WERI-Rb-1 (cell line): ENCODE results near the gene RTN4.

Experiments used
- DNase-seq: peaks from one replicate; pipeline ENCODE4 v3.0.0-alpha.2; 2020
- H3K27ac ChIP-seq: fragments of 250-450 bp; sonication (Bioruptor Pico); 2 replicates; pipeline ENCODE4 v1.5.1; 2020; ENCODE audit warnings: mild to moderate bottlenecking, moderate library complexity
- H3K27me3 ChIP-seq: fragments of 250-450 bp; sonication (Bioruptor Pico); 2 replicates; pipeline ENCODE4 v1.5.1; 2021; ENCODE audit warnings: mild to moderate bottlenecking, low read depth, moderate library complexity; ENCODE audit not compliant: insufficient read depth, severe bottlenecking
- H3K36me3 ChIP-seq: fragments of 250-450 bp; sonication (Bioruptor Pico); 2 replicates; pipeline ENCODE4 v1.5.1; 2020; ENCODE audit warnings: mild to moderate bottlenecking, moderate library complexity
- H3K4me3 ChIP-seq: 2 replicates; pipeline ENCODE4 v1.5.1; 2011; ENCODE audit warnings: low read depth, mild to moderate bottlenecking, control low read depth, low read length
- H3K9me3 ChIP-seq: fragments of 250-450 bp; sonication (Bioruptor Pico); 2 replicates; pipeline ENCODE4 v1.5.1; 2021; ENCODE audit warnings: mild to moderate bottlenecking, moderate library complexity; ENCODE audit not compliant: severe bottlenecking
- CTCF ChIP-seq: IDR thresholded peaks from 2 replicates; pipeline ENCODE4 v1.5.1; 2011; ENCODE audit warnings: low read depth, mild to moderate bottlenecking, control low read depth, inconsistent platforms, low read length

The RTN4 gene

DNA sequence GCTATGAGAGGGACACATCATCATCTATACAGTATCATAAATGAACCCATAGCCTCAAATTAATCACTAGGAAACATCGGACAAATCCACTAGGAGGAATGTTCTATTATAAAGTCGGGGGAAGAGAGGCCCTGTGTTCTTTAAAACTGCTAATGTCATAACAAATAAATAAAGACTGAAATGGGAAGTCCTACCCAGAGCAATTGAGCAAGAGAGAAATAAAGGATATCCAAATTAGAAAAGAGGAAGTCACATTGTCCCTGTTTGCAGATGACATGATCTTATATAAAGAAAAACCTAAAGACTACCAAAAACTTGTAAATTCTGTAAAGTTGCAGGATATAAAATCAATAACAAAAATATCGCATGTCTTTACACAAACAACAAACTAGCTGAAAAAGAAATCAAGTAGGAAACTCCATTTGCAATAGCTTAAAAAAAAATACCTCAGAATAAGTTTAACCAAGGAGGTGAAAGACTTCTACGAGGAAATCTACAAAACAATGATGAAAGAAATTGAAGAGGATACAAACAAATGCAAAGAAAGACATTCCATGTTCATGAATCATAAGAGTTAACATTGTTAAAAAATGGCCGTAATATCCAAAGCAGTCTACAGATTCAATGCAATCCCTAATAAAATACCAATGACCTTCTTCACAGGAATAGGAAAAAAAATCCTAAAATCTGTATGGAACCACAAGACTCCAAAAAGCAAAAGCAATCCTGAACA is 30.6 kb downstream of the RTN4 start:
- Histone ChIP-seq H3K9me3 (no peaks in the 10 kb centered on the region), H3K27me3 (no peaks in the 10 kb centered on the region), H3K4me3 (no peak overlapping the region), H3K36me3 (peaks cover 36% of the 10 kb centered on the region), H3K27ac (no peak overlapping the region)
- DNase-seq, result no peak
- no peak for TF ChIP-seq CTCF

DNA sequence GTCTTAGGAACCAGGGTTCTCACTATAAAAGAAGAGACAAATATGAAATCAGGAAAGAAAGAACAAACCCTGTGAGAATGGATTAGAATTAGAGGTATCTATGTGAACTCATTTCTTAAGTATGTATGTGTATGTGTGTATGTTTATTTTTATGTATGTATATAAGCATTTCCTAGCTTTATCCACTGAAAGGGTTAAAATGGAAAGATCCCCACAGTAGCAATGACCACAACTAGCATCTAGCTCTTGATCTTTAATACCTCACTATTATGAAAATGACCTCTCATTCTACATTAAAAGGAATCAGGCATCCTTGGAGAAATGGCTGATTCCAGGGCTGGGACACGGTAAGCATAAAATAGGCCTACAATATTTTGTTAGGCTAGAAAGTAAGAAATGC is 31.6 kb downstream of the RTN4 start:
- Histone ChIP-seq H3K36me3 (peaks cover 32% of the 10 kb centered on the region), H3K4me3 (no peak overlapping the region), H3K27me3 (no peaks in the 10 kb centered on the region), H3K9me3 (no peaks in the 10 kb centered on the region), H3K27ac (no peak overlapping the region)
- no peak for DNase-seq
- no peak for TF ChIP-seq CTCF

GRCh38 chr2:55017880-55018279 is 32.4 kb downstream of the RTN4 start:
- DNase-seq, result no peak
- Histone ChIP-seq H3K27me3 (no peaks in the 10 kb centered on the region), H3K27ac (no peak overlapping the region), H3K9me3 (no peaks in the 10 kb centered on the region), H3K36me3 (peaks cover 28% of the 10 kb centered on the region), H3K4me3 (no peak overlapping the region)
- TF ChIP-seq CTCF, result no peak

- DNase-seq, result no peak
- Histone ChIP-seq H3K9me3 (no peaks in the 10 kb centered on the region), H3K27me3 (no peaks in the 10 kb centered on the region), H3K36me3 (peaks cover 27% of the 10 kb centered on the region), H3K4me3 (no peak overlapping the region), H3K27ac (no peak overlapping the region)
- TF ChIP-seq CTCF, result no peak
These were observed 32.8 kb downstream of the RTN4 start for GRCh38 chr2:55017428-55017827.

DNA sequence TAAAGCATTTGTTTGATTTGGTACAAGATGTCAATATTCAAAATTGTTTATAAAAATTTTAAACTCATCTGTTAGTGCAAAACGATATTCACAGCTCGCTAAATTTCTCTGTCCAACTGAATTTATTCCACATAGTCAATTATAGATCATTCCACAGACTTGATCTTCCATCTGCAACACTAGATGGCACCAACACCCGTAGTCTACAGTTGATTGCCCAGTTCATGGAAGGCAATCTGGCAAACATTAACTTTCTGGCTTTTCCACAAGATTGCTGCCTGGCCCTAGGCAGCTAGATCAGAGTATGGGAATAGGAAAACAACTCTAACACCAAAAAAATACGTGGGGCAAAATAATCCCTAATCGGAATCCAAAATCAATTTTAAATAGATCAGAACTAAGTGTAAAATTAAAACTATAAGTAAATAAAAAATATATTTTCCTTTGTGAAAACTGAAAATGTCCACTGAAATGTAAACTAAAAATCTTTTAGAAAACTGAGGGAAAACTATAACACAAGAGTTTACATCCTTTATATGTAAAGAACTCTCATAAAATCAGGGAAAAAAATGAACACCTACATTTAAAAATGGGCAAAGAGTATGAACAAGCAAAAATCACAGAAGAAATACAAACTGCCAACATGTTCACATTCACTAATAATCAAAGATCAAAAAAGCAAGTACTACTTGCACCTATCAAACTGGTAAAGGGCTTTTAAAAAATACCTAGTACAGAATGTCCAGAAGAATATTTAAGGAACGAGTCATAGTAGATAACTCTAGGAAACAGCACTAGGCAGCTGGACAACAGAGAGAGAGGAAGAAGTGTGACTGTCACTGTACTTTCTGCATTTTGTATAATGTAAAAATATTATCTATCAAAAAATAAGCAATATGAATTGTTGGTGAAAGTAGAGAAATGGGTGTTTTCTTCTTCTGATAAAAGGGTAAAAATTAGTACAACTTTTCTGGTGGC is 35.0 kb downstream of the RTN4 start:
- peak; percentile 66 for TF ChIP-seq CTCF
- Histone ChIP-seq H3K9me3 (no peaks in the 10 kb centered on the region), H3K27me3 (no peaks in the 10 kb centered on the region), H3K27ac (no peak overlapping the region), H3K36me3 (peaks cover 18% of the 10 kb centered on the region), H3K4me3 (no peak overlapping the region)
- DNase-seq, result peak; percentile 67
